ENCODE results near the gene LRP3.
"Not testable (repeated sequence)": the region's sequence is repeated elsewhere in the genome, so short reads cannot be mapped to it uniquely, and the experiment has no call there.

Gene LRP3

GRCh38 chr19:33201886-33202545 lies 7.9 kb downstream of the LRP3 start:
- no peak for DNase-seq (ENCODE audit: low read depth in 2 of 2, low spot score in 1 of 2)

GRCh38 chr19:33202546-33203507 lies 8.7 kb downstream of the LRP3 start:
- DNase-seq (ENCODE audit: low read depth in 2 of 2, low spot score in 1 of 2), result no peak

- DNase-seq (ENCODE audit: low read depth in 2 of 2, low spot score in 1 of 2), result no peak
Measured at GRCh38 chr19:33203529-33203928, 9.4 kb downstream of the LRP3 start.

GRCh38 chr19:33204136-33204973 lies 10.2 kb downstream of the LRP3 start:
- DNase-seq (ENCODE audit: low read depth in 2 of 2, low spot score in 1 of 2), result no peak

GRCh38 chr19:33205110-33205509 lies 11.0 kb downstream of the LRP3 start:
- no peak for DNase-seq (ENCODE audit: low read depth in 2 of 2, low spot score in 1 of 2)

GRCh38 chr19:33205531-33206260 lies 11.6 kb downstream of the LRP3 start:
- DNase-seq (ENCODE audit: low read depth in 2 of 2, low spot score in 1 of 2), result no peak

GRCh38 chr19:33206261-33207039 lies 12.3 kb downstream of the LRP3 start:
- no peak for DNase-seq (ENCODE audit: low read depth in 2 of 2, low spot score in 1 of 2)

- no peak for DNase-seq (ENCODE audit: low read depth in 2 of 2, low spot score in 1 of 2)
Measured at GRCh38 chr19:33207040-33207620, 13.0 kb downstream of the LRP3 start.

- DNase-seq (ENCODE audit: low read depth in 2 of 2, low spot score in 1 of 2), result no peak
Measured at GRCh38 chr19:33207903-33208302, 13.8 kb downstream of the LRP3 start.

- DNase-seq (ENCODE audit: low read depth in 2 of 2, low spot score in 1 of 2), result no peak
Measured at GRCh38 chr19:33208371-33208895, 14.3 kb downstream of the LRP3 start.

GRCh38 chr19:33208904-33209849 lies 15.0 kb downstream of the LRP3 start:
- DNase-seq (ENCODE audit: low read depth in 2 of 2, low spot score in 1 of 2), result no peak

- not testable (repeated sequence) for DNase-seq (ENCODE audit: low read depth in 2 of 2, low spot score in 1 of 2)
Measured at GRCh38 chr19:33209850-33210230, 15.7 kb downstream of the LRP3 start.

- no peak for DNase-seq (ENCODE audit: low read depth in 2 of 2, low spot score in 1 of 2)
Measured at GRCh38 chr19:33210266-33210940, 16.3 kb downstream of the LRP3 start.

- DNase-seq (ENCODE audit: low read depth in 2 of 2, low spot score in 1 of 2), result no peak
Measured at GRCh38 chr19:33211794-33212435, 17.8 kb downstream of the LRP3 start.

GRCh38 chr19:33212436-33213172 lies 18.5 kb downstream of the LRP3 start:
- no peak for DNase-seq (ENCODE audit: low read depth in 2 of 2, low spot score in 1 of 2)

GRCh38 chr19:33214596-33214995 lies 20.5 kb downstream of the LRP3 start:
- DNase-seq (ENCODE audit: low read depth in 2 of 2, low spot score in 1 of 2), result no peak

Measured in stimulated activated CD8-positive, alpha-beta memory T cell treated with anti-CD3 and anti-CD28 coated beads, Interleukin-4, amount 100 ng/mL, for 1 hour (primary cell).